ENCODE measurements around the gene CFB.

DNA sequence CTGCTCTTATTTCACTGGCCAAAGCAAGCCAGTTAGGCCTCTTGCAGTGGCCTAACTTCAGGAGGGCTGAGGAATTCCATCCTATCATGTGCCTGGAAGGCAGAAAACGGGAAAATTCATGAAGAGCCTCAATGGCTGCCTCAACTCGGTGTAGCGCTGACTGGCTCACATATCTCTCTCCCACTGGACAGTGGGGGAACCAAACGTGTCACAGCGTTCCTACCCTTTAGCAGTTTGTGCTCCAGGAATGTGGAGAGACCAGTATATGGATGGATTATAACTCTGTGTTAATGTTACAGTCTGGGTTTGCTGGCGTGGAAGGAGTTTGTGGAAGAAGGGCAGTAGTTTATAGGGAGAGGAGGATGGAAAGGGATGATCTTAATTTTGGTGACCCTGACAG, 30.1 kb upstream of the CFB start:
- TF ChIP-seq, protein P1, sequence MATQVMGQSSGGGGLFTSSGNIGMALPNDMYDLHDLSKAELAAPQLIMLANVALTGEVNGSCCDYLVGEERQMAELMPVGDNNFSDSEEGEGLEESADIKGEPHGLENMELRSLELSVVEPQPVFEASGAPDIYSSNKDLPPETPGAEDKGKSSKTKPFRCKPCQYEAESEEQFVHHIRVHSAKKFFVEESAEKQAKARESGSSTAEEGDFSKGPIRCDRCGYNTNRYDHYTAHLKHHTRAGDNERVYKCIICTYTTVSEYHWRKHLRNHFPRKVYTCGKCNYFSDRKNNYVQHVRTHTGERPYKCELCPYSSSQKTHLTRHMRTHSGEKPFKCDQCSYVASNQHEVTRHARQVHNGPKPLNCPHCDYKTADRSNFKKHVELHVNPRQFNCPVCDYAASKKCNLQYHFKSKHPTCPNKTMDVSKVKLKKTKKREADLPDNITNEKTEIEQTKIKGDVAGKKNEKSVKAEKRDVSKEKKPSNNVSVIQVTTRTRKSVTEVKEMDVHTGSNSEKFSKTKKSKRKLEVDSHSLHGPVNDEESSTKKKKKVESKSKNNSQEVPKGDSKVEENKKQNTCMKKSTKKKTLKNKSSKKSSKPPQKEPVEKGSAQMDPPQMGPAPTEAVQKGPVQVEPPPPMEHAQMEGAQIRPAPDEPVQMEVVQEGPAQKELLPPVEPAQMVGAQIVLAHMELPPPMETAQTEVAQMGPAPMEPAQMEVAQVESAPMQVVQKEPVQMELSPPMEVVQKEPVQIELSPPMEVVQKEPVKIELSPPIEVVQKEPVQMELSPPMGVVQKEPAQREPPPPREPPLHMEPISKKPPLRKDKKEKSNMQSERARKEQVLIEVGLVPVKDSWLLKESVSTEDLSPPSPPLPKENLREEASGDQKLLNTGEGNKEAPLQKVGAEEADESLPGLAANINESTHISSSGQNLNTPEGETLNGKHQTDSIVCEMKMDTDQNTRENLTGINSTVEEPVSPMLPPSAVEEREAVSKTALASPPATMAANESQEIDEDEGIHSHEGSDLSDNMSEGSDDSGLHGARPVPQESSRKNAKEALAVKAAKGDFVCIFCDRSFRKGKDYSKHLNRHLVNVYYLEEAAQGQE (IDR thresholded peaks at IDR 0.05; ENCODE audit: insufficient read depth in 1 of 2, low read depth in 2 of 2, low read length in 2 of 2), result no peak
- TF ChIP-seq SIN3A (IDR thresholded peaks at IDR 0.05; ENCODE audit: borderline replicate concordance, insufficient read depth, low read length) (no peak), POLR2AphosphoS5 (IDR thresholded peaks at IDR 0.05; ENCODE audit: low read depth, low read length) (no peak), FOXP2 (optimal IDR thresholded peaks at IDR 0.05; ENCODE audit: borderline replicate concordance, extremely low read depth, extremely low read length, insufficient read depth) (no peak), TAF1 (IDR thresholded peaks at IDR 0.05; ENCODE audit: borderline replicate concordance, insufficient read depth, low read length) (no peak)
